ENCODE data around the gene OSBPL9. TPM values are rescaled to one million over a fixed set of nuclear protein-coding genes. Genes with fewer than 3 reads are reported as not detected.
"Not testable (repeated sequence)": the region's sequence is repeated elsewhere in the genome, so short reads cannot be mapped to it uniquely, and the experiment has no call there.

OSBPL9 gene
- total RNA-seq, 1 experiment from 2014 or later, result 128 TPM

DNA sequence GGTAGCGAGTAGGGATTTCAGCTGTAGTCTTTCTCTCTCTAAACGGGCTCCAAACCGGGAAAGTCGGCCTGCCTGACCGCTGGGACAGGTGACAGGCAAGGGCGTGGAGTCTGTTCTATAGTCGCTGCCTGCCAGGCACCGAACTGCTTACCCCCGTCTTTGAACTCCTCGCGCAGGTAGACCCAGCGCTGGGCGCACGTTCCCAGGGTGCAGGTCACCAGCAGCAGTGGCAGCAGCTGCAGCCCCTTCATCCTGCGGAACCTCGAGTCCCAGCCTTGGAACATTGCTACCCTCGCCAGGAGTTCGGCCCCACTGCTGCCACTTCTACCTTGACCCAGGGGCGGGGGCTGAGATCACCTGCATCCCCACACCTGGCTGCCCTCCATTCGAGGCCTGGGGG, 22.2 kb upstream of the OSBPL9 start:
- no peaks in the 10 kb centered on the region for H3K79me2 ChIP-seq (ENCODE audit: low read length)
- no peaks in the 10 kb centered on the region for H3K4me1 ChIP-seq (ENCODE audit: low read length)
- H4K20me1 ChIP-seq (ENCODE audit: insufficient read depth, low read depth, low read length), result no peaks in the 10 kb centered on the region
- DNase-seq, result no peak
- no peaks in the 10 kb centered on the region for H3K9me3 ChIP-seq (ENCODE audit: low read length)
- no peak overlapping the region for H2AFZ ChIP-seq (ENCODE audit: low read length)
- H3K4me3 ChIP-seq (ENCODE audit: low read length), result no peak overlapping the region
- no peaks in the 10 kb centered on the region for H3K9me2 ChIP-seq (replicated peaks; ENCODE audit: insufficient read depth, low read length)
- H3K36me3 ChIP-seq (ENCODE audit: insufficient read depth, low read length), result no peaks in the 10 kb centered on the region
- H3K4me2 ChIP-seq (ENCODE audit: low read depth, low read length, poor library complexity, severe bottlenecking), result no peak overlapping the region
- H3K27me3 ChIP-seq (ENCODE audit: low read length), result no peaks in the 10 kb centered on the region
- H3K27ac ChIP-seq (ENCODE audit: low read length), result no peak overlapping the region
- no peak overlapping the region for H3K9ac ChIP-seq (ENCODE audit: low read length)

DNA sequence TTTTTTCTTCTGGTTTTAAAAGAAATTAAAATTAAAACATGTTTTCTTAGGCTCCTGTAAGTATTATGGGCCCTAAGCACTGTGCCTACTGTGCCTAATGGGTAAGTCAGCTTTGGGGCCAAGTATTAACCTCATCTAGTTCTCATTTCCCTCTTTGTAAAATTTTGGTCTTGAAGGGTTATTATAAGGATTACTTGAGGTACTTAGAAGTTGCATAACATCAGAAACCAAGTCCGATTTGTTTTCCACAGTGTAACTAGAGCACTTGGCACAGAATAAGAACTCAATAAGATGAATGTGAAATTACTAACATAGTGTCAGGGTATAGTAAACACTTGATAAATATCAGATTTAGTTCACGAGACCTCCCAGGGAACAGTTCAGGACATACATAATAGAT, 16.4 kb upstream of the OSBPL9 start:
- Histone ChIP-seq H2AFZ (ENCODE audit: low read length) (no peak overlapping the region), H4K20me1 (ENCODE audit: insufficient read depth, low read depth, low read length) (no peaks in the 10 kb centered on the region), H3K79me2 (ENCODE audit: low read length) (no peaks in the 10 kb centered on the region), H3K27me3 (ENCODE audit: low read length) (no peaks in the 10 kb centered on the region), H3K9me3 (ENCODE audit: low read length) (no peaks in the 10 kb centered on the region), H3K9me2 (replicated peaks; ENCODE audit: insufficient read depth, low read length) (no peaks in the 10 kb centered on the region), H3K9ac (ENCODE audit: low read length) (no peak overlapping the region), H3K27ac (ENCODE audit: low read length) (no peak overlapping the region), H3K4me2 (ENCODE audit: low read depth, low read length, poor library complexity, severe bottlenecking) (no peak overlapping the region), H3K36me3 (ENCODE audit: insufficient read depth, low read length) (no peaks in the 10 kb centered on the region), H3K4me1 (ENCODE audit: low read length) (no peaks in the 10 kb centered on the region), H3K4me3 (ENCODE audit: low read length) (no peak overlapping the region)
- DNase-seq, result no peak

DNA sequence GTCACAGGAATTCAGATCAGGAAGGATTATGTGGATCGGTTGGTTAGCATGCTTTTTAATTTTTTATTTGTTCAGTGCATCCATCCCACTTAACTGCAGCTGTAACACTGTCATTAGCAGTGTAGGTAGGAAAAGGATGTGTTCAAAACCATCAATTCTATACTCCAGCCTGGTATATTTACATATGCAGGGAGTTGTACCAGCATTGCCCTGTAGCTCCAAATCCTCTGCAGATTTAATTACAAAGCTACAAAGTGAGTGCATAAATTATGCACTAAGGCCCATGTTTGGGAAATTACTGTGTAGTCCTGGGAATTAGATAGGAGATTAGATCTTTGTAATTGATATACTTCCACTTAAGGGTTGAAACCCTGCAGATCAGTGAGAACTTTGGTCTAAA, 15.9 kb upstream of the OSBPL9 start:
- DNase-seq, result no peak
- H3K4me2 ChIP-seq (ENCODE audit: low read depth, low read length, poor library complexity, severe bottlenecking), result no peak overlapping the region
- no peaks in the 10 kb centered on the region for H3K4me1 ChIP-seq (ENCODE audit: low read length)
- H2AFZ ChIP-seq (ENCODE audit: low read length), result no peak overlapping the region
- no peaks in the 10 kb centered on the region for H3K79me2 ChIP-seq (ENCODE audit: low read length)
- H3K9me2 ChIP-seq (replicated peaks; ENCODE audit: insufficient read depth, low read length), result no peaks in the 10 kb centered on the region
- H3K9ac ChIP-seq (ENCODE audit: low read length), result no peak overlapping the region
- no peaks in the 10 kb centered on the region for H3K27me3 ChIP-seq (ENCODE audit: low read length)
- no peak overlapping the region for H3K27ac ChIP-seq (ENCODE audit: low read length)
- no peaks in the 10 kb centered on the region for H3K9me3 ChIP-seq (ENCODE audit: low read length)
- no peaks in the 10 kb centered on the region for H3K36me3 ChIP-seq (ENCODE audit: insufficient read depth, low read length)
- no peak overlapping the region for H3K4me3 ChIP-seq (ENCODE audit: low read length)
- no peaks in the 10 kb centered on the region for H4K20me1 ChIP-seq (ENCODE audit: insufficient read depth, low read depth, low read length)

- H3K79me2 ChIP-seq (ENCODE audit: low read length), result no peaks in the 10 kb centered on the region
- H2AFZ ChIP-seq (ENCODE audit: low read length), result no peak overlapping the region
- H3K4me2 ChIP-seq (ENCODE audit: low read depth, low read length, poor library complexity, severe bottlenecking), result no peak overlapping the region
- no peaks in the 10 kb centered on the region for H3K27me3 ChIP-seq (ENCODE audit: low read length)
- H3K4me3 ChIP-seq (ENCODE audit: low read length), result no peak overlapping the region
- no peak for DNase-seq
- H3K4me1 ChIP-seq (ENCODE audit: low read length), result no peaks in the 10 kb centered on the region
- no peaks in the 10 kb centered on the region for H4K20me1 ChIP-seq (ENCODE audit: insufficient read depth, low read depth, low read length)
- H3K9me2 ChIP-seq (replicated peaks; ENCODE audit: insufficient read depth, low read length), result no peaks in the 10 kb centered on the region
- no peaks in the 10 kb centered on the region for H3K9me3 ChIP-seq (ENCODE audit: low read length)
- H3K36me3 ChIP-seq (ENCODE audit: insufficient read depth, low read length), result no peaks in the 10 kb centered on the region
- H3K27ac ChIP-seq (ENCODE audit: low read length), result no peak overlapping the region
- H3K9ac ChIP-seq (ENCODE audit: low read length), result no peak overlapping the region
Observed at GRCh38 chr1:51605961-51606723, 10.8 kb upstream of the OSBPL9 start.

- no peaks in the 10 kb centered on the region for H3K9me3 ChIP-seq (ENCODE audit: low read length)
- no peak overlapping the region for H2AFZ ChIP-seq (ENCODE audit: low read length)
- H3K4me2 ChIP-seq (ENCODE audit: low read depth, low read length, poor library complexity, severe bottlenecking), result no peak overlapping the region
Observed at GRCh38 chr1:51607681-51608095, 9.2 kb upstream of the OSBPL9 start.

GRCh38 chr1:51610104-51610503, 6.8 kb upstream of the OSBPL9 start:
- H3K9ac ChIP-seq (ENCODE audit: low read length); H3K4me2 ChIP-seq (ENCODE audit: low read depth, low read length, poor library complexity, severe bottlenecking); H3K27me3 ChIP-seq (ENCODE audit: low read length): not testable (repeated sequence)

More at GRCh38 chr1:51607681-51608095, 9.2 kb upstream of the OSBPL9 start:
- DNase-seq, result no peak
- no peaks in the 10 kb centered on the region for H4K20me1 ChIP-seq (ENCODE audit: insufficient read depth, low read depth, low read length)
- H3K9ac ChIP-seq (ENCODE audit: low read length), result no peak overlapping the region
- H3K79me2 ChIP-seq (ENCODE audit: low read length), result no peaks in the 10 kb centered on the region
- no peak overlapping the region for H3K27ac ChIP-seq (ENCODE audit: low read length)
- H3K9me2 ChIP-seq (replicated peaks; ENCODE audit: insufficient read depth, low read length), result no peaks in the 10 kb centered on the region
- H3K4me3 ChIP-seq (ENCODE audit: low read length), result no peak overlapping the region
- H3K4me1 ChIP-seq (ENCODE audit: low read length), result no peaks in the 10 kb centered on the region
- H3K36me3 ChIP-seq (ENCODE audit: insufficient read depth, low read length), result no peaks in the 10 kb centered on the region
- H3K27me3 ChIP-seq (ENCODE audit: low read length), result no peaks in the 10 kb centered on the region

GRCh38 chr1:51610637-51611036, 6.3 kb upstream of the OSBPL9 start:
- H3K79me2 ChIP-seq (ENCODE audit: low read length), result no peaks in the 10 kb centered on the region
- no peaks in the 10 kb centered on the region for H4K20me1 ChIP-seq (ENCODE audit: insufficient read depth, low read depth, low read length)
- H3K4me2 ChIP-seq (ENCODE audit: low read depth, low read length, poor library complexity, severe bottlenecking), result no peak overlapping the region
- H3K27ac ChIP-seq (ENCODE audit: low read length), result no peak overlapping the region
- no peaks in the 10 kb centered on the region for H3K9me3 ChIP-seq (ENCODE audit: low read length)
- no peak overlapping the region for H3K4me3 ChIP-seq (ENCODE audit: low read length)
- H3K9ac ChIP-seq (ENCODE audit: low read length), result no peak overlapping the region
- no peak for DNase-seq
- no peaks in the 10 kb centered on the region for H3K9me2 ChIP-seq (replicated peaks; ENCODE audit: insufficient read depth, low read length)
- H2AFZ ChIP-seq (ENCODE audit: low read length), result no peak overlapping the region
- no peaks in the 10 kb centered on the region for H3K36me3 ChIP-seq (ENCODE audit: insufficient read depth, low read length)
- H3K4me1 ChIP-seq (ENCODE audit: low read length), result 0 out of 2 replicates have a peak, but pooled peaks cover 2% of the 10 kb centered on the region
- no peaks in the 10 kb centered on the region for H3K27me3 ChIP-seq (ENCODE audit: low read length)

More at GRCh38 chr1:51610104-51610503, 6.8 kb upstream of the OSBPL9 start:
- H3K4me1 ChIP-seq (ENCODE audit: low read length); H3K79me2 ChIP-seq (ENCODE audit: low read length); H3K4me3 ChIP-seq (ENCODE audit: low read length); H3K27ac ChIP-seq (ENCODE audit: low read length); H3K9me3 ChIP-seq (ENCODE audit: low read length); DNase-seq; H3K9me2 ChIP-seq (replicated peaks; ENCODE audit: insufficient read depth, low read length); H2AFZ ChIP-seq (ENCODE audit: low read length); H4K20me1 ChIP-seq (ENCODE audit: insufficient read depth, low read depth, low read length); H3K36me3 ChIP-seq (ENCODE audit: insufficient read depth, low read length): not testable (repeated sequence)

DNA sequence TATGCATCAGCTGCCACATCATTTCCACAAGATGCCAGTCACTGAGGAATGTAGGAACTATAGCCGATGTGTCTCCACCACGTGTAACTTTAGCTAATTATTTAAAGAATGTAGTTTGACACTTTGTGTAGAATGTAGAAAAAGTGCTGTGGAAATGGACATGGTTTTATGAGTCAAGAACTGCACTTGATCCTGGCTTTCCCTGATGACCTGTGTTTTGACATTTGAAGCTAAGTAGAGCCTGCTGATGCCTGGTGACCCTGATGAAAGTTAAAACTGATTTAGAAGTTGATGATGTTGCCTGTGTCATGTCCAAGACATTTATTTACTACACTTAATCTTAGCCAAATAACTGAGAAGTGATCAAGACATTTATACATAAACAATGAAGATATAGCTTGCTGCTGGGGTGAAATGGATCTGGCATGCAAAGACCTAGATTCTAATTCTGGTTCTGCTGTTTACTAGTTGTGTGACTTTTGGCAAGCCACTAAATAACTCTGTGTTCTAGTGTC, 4.4 kb upstream of the OSBPL9 start:
- Histone ChIP-seq H3K9me2 (replicated peaks; ENCODE audit: insufficient read depth, low read length) (no peaks in the 10 kb centered on the region), H3K9ac (ENCODE audit: low read length) (no peak overlapping the region), H3K4me1 (ENCODE audit: low read length) (peaks cover 10% of the 10 kb centered on the region), H3K9me3 (ENCODE audit: low read length) (no peaks in the 10 kb centered on the region), H2AFZ (ENCODE audit: low read length) (no peak overlapping the region), H3K27me3 (ENCODE audit: low read length) (no peaks in the 10 kb centered on the region), H3K4me3 (ENCODE audit: low read length) (no peak overlapping the region), H3K36me3 (ENCODE audit: insufficient read depth, low read length) (no peaks in the 10 kb centered on the region), H3K27ac (ENCODE audit: low read length) (no peak overlapping the region), H3K4me2 (ENCODE audit: low read depth, low read length, poor library complexity, severe bottlenecking) (no peak overlapping the region), H4K20me1 (ENCODE audit: insufficient read depth, low read depth, low read length) (no peaks in the 10 kb centered on the region), H3K79me2 (ENCODE audit: low read length) (no peaks in the 10 kb centered on the region; the same call in 1 of the 2 replicates)
- DNase-seq, result no peak
